ENCODE data around the gene ANXA6. TPM values are rescaled to one million over a fixed set of nuclear protein-coding genes. Genes with fewer than 3 reads are reported as not detected.

Gene ANXA6
- total RNA-seq, 2 donors from 2014 or later, result 20.3 to 46.8 TPM

GRCh38 chr5:151063142-151063989 lies 94.2 kb downstream of the ANXA6 start:
- intact Hi-C loops (cut with DNase I, micrococcal nuclease), result no loop called here
- no peak for DNase-seq
- ATAC-seq, result no peak

GRCh38 chr5:151062405-151063141 lies 95.0 kb downstream of the ANXA6 start:
- intact Hi-C loops (cut with DNase I, micrococcal nuclease), result no loop called here
- DNase-seq (no peak), ATAC-seq (peak; percentile 17)

- ATAC-seq (no peak), DNase-seq (no peak)
- intact Hi-C loops (cut with DNase I, micrococcal nuclease), result no loop called here
Observed at GRCh38 chr5:151060742-151061141, 96.8 kb downstream of the ANXA6 start.

GRCh38 chr5:151058891-151059489 lies 98.6 kb downstream of the ANXA6 start:
- DNase-seq, result no peak
- no peak for ATAC-seq
- intact Hi-C loops (cut with DNase I, micrococcal nuclease), result loop anchor here (10.0 kb wide), 2 partner anchors 56 to 186 kb away; no protein-coding TSS in a partner anchor

- intact Hi-C loops (cut with DNase I, micrococcal nuclease), result loop anchor here (10.0 kb wide), 2 partner anchors 56 to 186 kb away; no protein-coding TSS in a partner anchor
- DNase-seq, result no peak
- no peak for ATAC-seq
Observed at GRCh38 chr5:151058301-151058700, 99.3 kb downstream of the ANXA6 start.

- ATAC-seq, result no peak
- intact Hi-C loops (cut with DNase I, micrococcal nuclease), result loop anchor here (10.0 kb wide), 2 partner anchors 58 to 188 kb away; no protein-coding TSS in a partner anchor
Observed at GRCh38 chr5:151056379-151057325, 100.9 kb downstream of the ANXA6 start.

GRCh38 chr5:151055336-151055735 lies 102.2 kb downstream of the ANXA6 start:
- intact Hi-C loops (cut with DNase I, micrococcal nuclease), result loop anchor here (10.0 kb wide), 2 partner anchors 59 to 189 kb away; no protein-coding TSS in a partner anchor
- ATAC-seq, result no peak
- no peak for DNase-seq

More at GRCh38 chr5:151056379-151057325, 100.9 kb downstream of the ANXA6 start:
- no peak for DNase-seq

GRCh38 chr5:151054709-151055108 lies 102.9 kb downstream of the ANXA6 start:
- intact Hi-C loops (cut with DNase I, micrococcal nuclease), result loop anchor here (5.0 to 10.0 kb wide), 3 partner anchors 52 to 190 kb away; no protein-coding TSS in a partner anchor
- DNase-seq (peak; percentile 46 to 82), ATAC-seq (peak; percentile 91)

- intact Hi-C loops (cut with DNase I, micrococcal nuclease), result loop anchor here (5.0 to 10.0 kb wide), 3 partner anchors 52 to 191 kb away; no protein-coding TSS in a partner anchor
- DNase-seq (no peak), ATAC-seq (no peak)
Observed at GRCh38 chr5:151053796-151054462, 103.7 kb downstream of the ANXA6 start.

GRCh38 chr5:151052836-151053235 lies 104.7 kb downstream of the ANXA6 start:
- no peak for DNase-seq
- intact Hi-C loops (cut with DNase I, micrococcal nuclease), result loop anchor here (5.0 to 10.0 kb wide), 3 partner anchors 51 to 192 kb away; no protein-coding TSS in a partner anchor

GRCh38 chr5:151051931-151052608 lies 105.5 kb downstream of the ANXA6 start:
- no peak for ATAC-seq
- DNase-seq, result no peak
- intact Hi-C loops (cut with DNase I, micrococcal nuclease), result loop anchor here (2.0 to 10.0 kb wide), 4 partner anchors 50 to 193 kb away; no protein-coding TSS in a partner anchor

More at GRCh38 chr5:151052836-151053235, 104.7 kb downstream of the ANXA6 start:
- no peak for ATAC-seq

GRCh38 chr5:151051066-151051930 lies 106.3 kb downstream of the ANXA6 start:
- ATAC-seq (peak; percentile 70), DNase-seq (peak; percentile 78 to 92)
- intact Hi-C loops (cut with DNase I, micrococcal nuclease), result loop anchor here (2.0 to 10.0 kb wide), 4 partner anchors 49 to 194 kb away; no protein-coding TSS in a partner anchor

All from left colon (tissue), 2 donors.